A549 (cell line): Measurements from ENCODE around the gene HS3ST5. TPM values are rescaled to one million over a fixed set of nuclear protein-coding genes. Genes with fewer than 3 reads are reported as not detected.

Experiments
- ATAC-seq, 2 experiments: fragments of 200-7000 bp in 1 of 2; fragments of >200 bp in 1 of 2; cut with Nextera tagmentation in 1 of 2; cut with Tn5 transposase in 1 of 2; 3 replicates each; pipeline versions ENCODE4 v1.8.0 to v1.9.1; 2018 to 2020; ENCODE audit warnings: mild to moderate bottlenecking in 1 of 2, moderate library complexity in 1 of 2
- CTCF ChIA-PET: fragments of 300-600 bp; sonication (Branson Sonifier 250); formaldehyde crosslinking; extraction: SDS; loops from one replicate; lab custom pipeline; 2021; ENCODE audit warnings: antibody characterized with exemption, inconsistent platforms; lab: Yijun Ruan, JAX
- POLR2A ChIA-PET: fragments of 350-600 bp; formaldehyde crosslinking; extraction: SDS; loops from one replicate; lab custom pipeline; 2021; ENCODE audit warnings: antibody characterized with exemption, inconsistent platforms; lab: Yijun Ruan, JAX
- DNase-seq, 2 experiments: peaks; one replicate each; pipeline versions ENCODE4 v3.0.0 to v3.0.0-alpha.2; 2011 to 2016; ENCODE audit warnings: low read depth in 1 of 2, low spot score in 1 of 2
- FAIRE-seq: peaks from 2 replicates; lab custom pipeline; 2011; peaks lifted over from hg19 to GRCh38; lab: Jason Lieb, UNC
- H3K27ac ChIP-seq, 2 experiments: fragments of >200 bp; sonication (Bioruptor Twin); formaldehyde crosslinking; 3 replicates each; pipeline ENCODE4 v1.5.1; 2016 to 2017
- H3K4me1 ChIP-seq: fragments of >200 bp; sonication (Bioruptor Twin); formaldehyde crosslinking; 3 replicates; pipeline ENCODE4 v1.6.1; 2016
- H3K4me2 ChIP-seq: fragments of >200 bp; sonication (Bioruptor Twin); formaldehyde crosslinking; 3 replicates; pipeline ENCODE4 v1.6.1; 2016
- H3K4me3 ChIP-seq: fragments of >200 bp; sonication (Bioruptor Twin); formaldehyde crosslinking; 3 replicates; pipeline ENCODE4 v1.5.1; 2016
- H3K9me3 ChIP-seq: fragments of >200 bp; sonication (Bioruptor Twin); formaldehyde crosslinking; 3 replicates; pipeline ENCODE4 v1.6.1; 2016
- CHD2 ChIP-seq: fragments of 150-350 bp; IDR thresholded peaks from 2 replicates; pipeline ENCODE4 v1.6.1; 2014; ENCODE audit warnings: low read length; ENCODE audit not compliant: partially characterized antibody
- ESRRA ChIP-seq: fragments of 150-350 bp; IDR thresholded peaks from 2 replicates; pipeline ENCODE4 v1.6.1; 2014; ENCODE audit warnings: mild to moderate bottlenecking, low read length, borderline replicate concordance
- FOSB ChIP-seq: fragments of 250-450 bp; sonication (Bioruptor Pico); IDR thresholded peaks from 2 replicates; pipeline ENCODE4 v1.5.0; 2020; ENCODE audit warnings: mild to moderate bottlenecking, moderate library complexity
- JUN ChIP-seq, 2 experiments: fragments of >200 bp; sonication (Bioruptor Twin); formaldehyde crosslinking; IDR thresholded peaks; 2 replicates in 1 of 2; 3 replicates in 1 of 2; pipeline ENCODE4 v1.6.1; 2016 to 2017
- MAFK ChIP-seq: fragments of 450-650 bp; IDR thresholded peaks from 2 replicates; pipeline ENCODE4 v1.6.1; 2014; ENCODE audit not compliant: partially characterized antibody
- MYC ChIP-seq: IDR thresholded peaks from 2 replicates; pipeline ENCODE4 v1.6.1; 2012; ENCODE audit warnings: mild to moderate bottlenecking, inconsistent platforms, low read length, improper control_type of control experiment, borderline replicate concordance
- NPAS2 ChIP-seq: fragments of 250-450 bp; sonication (Bioruptor Pico); IDR thresholded peaks from 2 replicates; pipeline ENCODE4 v1.8.0; 2022; ENCODE audit warnings: mild to moderate bottlenecking, moderate library complexity, borderline replicate concordance
- PHF8 ChIP-seq: fragments of 200-600 bp; sonication (generic); IDR thresholded peaks from 2 replicates; pipeline ENCODE4 v1.6.1; 2016; ENCODE audit warnings: low read depth, mild to moderate bottlenecking, antibody characterized with exemption, moderate library complexity, borderline replicate concordance
- POLR2AphosphoS2 ChIP-seq: conservative IDR thresholded peaks from 2 replicates; pipeline ENCODE4 v1.6.1; 2012; ENCODE audit warnings: low read length, improper control_type of control experiment, inconsistent platforms
- RAD21 ChIP-seq, 2 experiments: fragments of >200 bp in 1 of 2; sonication (Bioruptor Twin) in 1 of 2; formaldehyde crosslinking in 1 of 2; IDR thresholded peaks in 1 of 2; conservative IDR thresholded peaks in 1 of 2; 2 replicates in 1 of 2; 3 replicates in 1 of 2; pipeline ENCODE4 v1.6.1; 2012 to 2018; ENCODE audit warnings: inconsistent platforms in 1 of 2
- REST ChIP-seq: fragments of 200-600 bp; sonication (generic); IDR thresholded peaks from 2 replicates; pipeline ENCODE4 v1.6.1; 2016; ENCODE audit warnings: antibody characterized with exemption, mild to moderate bottlenecking, moderate library complexity
- ZC3H11A ChIP-seq: fragments of 450-650 bp; IDR thresholded peaks from 2 replicates; pipeline ENCODE4 v1.6.1; 2014; ENCODE audit warnings: antibody characterized with exemption, mild to moderate bottlenecking
- ZNF302 ChIP-seq: fragments of 250-450 bp; sonication (Bioruptor Pico); IDR thresholded peaks from 2 replicates; pipeline ENCODE4 v1.9.0; 2021; ENCODE audit warnings: inconsistent platforms, mild to moderate bottlenecking, moderate library complexity
- WGBS: methylation state at CpG from one replicate; pipeline ENCODE4 v1.1.6; 2017; ENCODE audit errors: missing lambda C conversion rate; 5-methylcytosine and 5-hydroxymethylcytosine counted together
- polyA plus RNA-seq, 4 experiments: library from polyadenylated mRNA; depleted of rRNA in 3 of 4; stranded (reverse); fragments of >200 nt; fragmentation: RNase III in 1 of 4; extraction: RNeasy Plus Mini Kit Qiagen cat#74134 plus additional on column Dnase treatment in 1 of 4; gene quantifications; 2 replicates in 3 of 4; 3 replicates in 1 of 4; pipeline ENCODE4 v1.2.3, GENCODE V29; 2011 to 2017
- TF ChIP-seq, protein P1 (sequence below): fragments of 250-450 bp; sonication (Bioruptor Pico); IDR thresholded peaks from 2 replicates; pipeline ENCODE4 v1.5.0; 2021; ENCODE audit warnings: mild to moderate bottlenecking, moderate library complexity, borderline replicate concordance

The HS3ST5 gene
- polyA plus RNA-seq, 2 of the 4 experiments (the other 2 are of a cell fraction) = not detected

DNA sequence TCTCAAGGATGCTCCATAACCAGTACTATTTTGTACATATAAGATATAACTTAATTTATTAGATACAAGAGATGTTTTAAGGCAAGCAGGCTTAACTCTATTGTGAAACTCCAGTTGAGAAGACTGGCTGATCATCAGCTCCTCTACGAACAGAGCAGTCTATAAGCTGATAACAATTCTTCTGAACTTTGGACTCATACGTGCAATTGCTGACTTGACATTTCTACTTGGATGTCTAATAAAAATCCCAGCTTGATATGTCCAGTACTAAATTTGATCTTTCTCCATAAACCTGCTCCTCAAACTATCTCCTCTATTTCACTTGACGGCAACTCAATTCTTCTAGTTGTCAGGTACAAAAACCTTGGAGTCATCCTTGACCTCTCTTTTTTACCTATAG is 141.9 kb downstream of the HS3ST5 start:
- H3K4me3 ChIP-seq = no peak overlapping the region
- no peak overlapping the region for H3K27ac ChIP-seq
- CTCF ChIA-PET = no interaction called here
- FAIRE-seq = no peak
- H3K4me1 ChIP-seq = no peaks in the 10 kb centered on the region
- no peak for ATAC-seq
- WGBS = 42% methylated on average over 3 of the region's 3 CpGs
- no peak overlapping the region for H3K4me2 ChIP-seq
- no peak for DNase-seq
- POLR2A ChIA-PET = no interaction called here
- no peaks in the 10 kb centered on the region for H3K9me3 ChIP-seq
- TF ChIP-seq MAFK (peak; percentile 74), NPAS2 (no peak), JUN (IDR thresholded peaks at IDR 0.05) (no peak), ZNF302 (CRISPR knock-in tag) (no peak)

GRCh38 chr6:114195631-114196403 is 147.0 kb downstream of the HS3ST5 start:
- no peak for TF ChIP-seq MYC
- no peak for TF ChIP-seq RAD21 (conservative IDR thresholded peaks at IDR 0.05 in 1 of 2, IDR thresholded peaks at IDR 0.05 in 1 of 2)
- TF ChIP-seq CHD2 = no peak
- TF ChIP-seq, protein P1, sequence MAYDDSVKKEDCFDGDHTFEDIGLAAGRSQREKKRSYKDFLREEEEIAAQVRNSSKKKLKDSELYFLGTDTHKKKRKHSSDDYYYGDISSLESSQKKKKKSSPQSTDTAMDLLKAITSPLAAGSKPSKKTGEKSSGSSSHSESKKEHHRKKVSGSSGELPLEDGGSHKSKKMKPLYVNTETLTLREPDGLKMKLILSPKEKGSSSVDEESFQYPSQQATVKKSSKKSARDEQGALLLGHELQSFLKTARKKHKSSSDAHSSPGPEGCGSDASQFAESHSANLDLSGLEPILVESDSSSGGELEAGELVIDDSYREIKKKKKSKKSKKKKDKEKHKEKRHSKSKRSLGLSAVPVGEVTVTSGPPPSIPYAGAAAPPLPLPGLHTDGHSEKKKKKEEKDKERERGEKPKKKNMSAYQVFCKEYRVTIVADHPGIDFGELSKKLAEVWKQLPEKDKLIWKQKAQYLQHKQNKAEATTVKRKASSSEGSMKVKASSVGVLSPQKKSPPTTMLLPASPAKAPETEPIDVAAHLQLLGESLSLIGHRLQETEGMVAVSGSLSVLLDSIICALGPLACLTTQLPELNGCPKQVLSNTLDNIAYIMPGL (CRISPR knock-in tag) = no peak
- TF ChIP-seq REST = no peak
- TF ChIP-seq ZC3H11A = no peak
- TF ChIP-seq, all 56 proteins: peak for 0
- no peaks in the 10 kb centered on the region for H3K9me3 ChIP-seq
- no peak overlapping the region for H3K27ac ChIP-seq
- POLR2A ChIA-PET = no interaction called here
- H3K4me2 ChIP-seq = no peak overlapping the region
- CTCF ChIA-PET = interaction anchor here (1.5 kb wide), 1 partner anchor 25 kb away, joined by 3 read pairs; no protein-coding TSS in a partner anchor
- no peaks in the 10 kb centered on the region for H3K4me1 ChIP-seq
- FAIRE-seq (no peak), DNase-seq (no peak), ATAC-seq (no peak)
- H3K4me3 ChIP-seq = no peak overlapping the region
- WGBS = 25% methylated on average over 7 of the region's 7 CpGs

GRCh38 chr6:114195027-114195365 is 147.8 kb downstream of the HS3ST5 start:
- ChIA-PET CTCF (no interaction called here), POLR2A (no interaction called here)

DNA sequence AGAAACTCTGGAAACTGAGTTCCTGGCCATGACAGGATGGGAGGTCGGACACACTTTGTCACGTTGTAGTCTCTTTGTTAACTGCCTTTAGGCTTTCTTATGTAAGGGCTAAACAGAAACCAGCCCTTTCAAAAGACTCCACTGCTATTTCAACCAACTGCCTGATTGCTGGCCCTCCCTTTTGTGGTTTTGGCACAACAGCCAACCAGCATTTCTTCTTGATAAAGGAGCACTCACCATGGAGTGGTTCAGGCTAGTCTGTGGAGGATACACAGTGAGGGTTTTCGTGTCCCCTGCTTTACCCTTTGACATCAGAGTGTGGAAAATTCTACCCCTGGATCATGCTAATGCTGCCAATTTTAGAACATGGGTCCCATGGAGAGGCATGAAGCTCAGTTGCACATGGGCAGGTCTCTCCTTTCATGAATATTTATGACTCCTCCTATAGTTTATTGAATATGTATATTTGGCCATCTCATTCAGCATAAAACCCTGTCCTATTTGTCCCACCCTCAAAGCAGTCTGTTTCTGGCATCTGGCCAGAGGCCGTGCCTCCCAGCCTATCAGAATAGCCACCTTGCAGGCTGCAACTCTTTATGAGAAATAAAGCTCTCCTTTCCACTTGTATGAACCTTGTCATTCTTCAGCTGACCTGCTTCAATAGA is 148.3 kb downstream of the HS3ST5 start:
- POLR2A ChIA-PET = no interaction called here
- TF ChIP-seq PHF8 (no peak), MYC (no peak), FOSB (CRISPR knock-in tag) (no peak), RAD21 (conservative IDR thresholded peaks at IDR 0.05 in 1 of 2, IDR thresholded peaks at IDR 0.05 in 1 of 2) (no peak), ESRRA (no peak), REST (no peak)
- TF ChIP-seq, all 56 proteins: peak for 0
- FAIRE-seq (no peak), ATAC-seq (no peak), DNase-seq (no peak)
- Histone ChIP-seq H3K27ac (no peak overlapping the region), H3K4me2 (no peak overlapping the region), H3K4me1 (no peaks in the 10 kb centered on the region), H3K4me3 (no peak overlapping the region), H3K9me3 (no peaks in the 10 kb centered on the region)
- WGBS = 0% methylated on average over 4 of the region's 4 CpGs
- CTCF ChIA-PET = no interaction called here

More at GRCh38 chr6:114195027-114195365, 147.8 kb downstream of the HS3ST5 start:
- no peak for ATAC-seq
- no peak for FAIRE-seq
- Histone ChIP-seq H3K27ac (no peak overlapping the region), H3K4me1 (no peaks in the 10 kb centered on the region), H3K4me3 (no peak overlapping the region), H3K9me3 (no peaks in the 10 kb centered on the region), H3K4me2 (no peak overlapping the region)
- no peak for DNase-seq
- 0% methylated on average over 1 of the region's 1 CpG for WGBS
- TF ChIP-seq POLR2AphosphoS2 = no peak
- TF ChIP-seq MAFK = peak; percentile 41
